Colon (tissue), 2 donors: ENCODE measurements around the gene CALHM2.

ENCODE experiments used
- FAIRE-seq: peaks from 2 replicates; lab custom pipeline; 2012; peaks lifted over from hg19 to GRCh38; lab: Jason Lieb, UNC
- donor health status: control.
- donor health status: control.

The CALHM2 gene

GRCh38 chr10:103476046-103476768 is 24.0 kb upstream of the CALHM2 start:
- no peak for FAIRE-seq

DNA sequence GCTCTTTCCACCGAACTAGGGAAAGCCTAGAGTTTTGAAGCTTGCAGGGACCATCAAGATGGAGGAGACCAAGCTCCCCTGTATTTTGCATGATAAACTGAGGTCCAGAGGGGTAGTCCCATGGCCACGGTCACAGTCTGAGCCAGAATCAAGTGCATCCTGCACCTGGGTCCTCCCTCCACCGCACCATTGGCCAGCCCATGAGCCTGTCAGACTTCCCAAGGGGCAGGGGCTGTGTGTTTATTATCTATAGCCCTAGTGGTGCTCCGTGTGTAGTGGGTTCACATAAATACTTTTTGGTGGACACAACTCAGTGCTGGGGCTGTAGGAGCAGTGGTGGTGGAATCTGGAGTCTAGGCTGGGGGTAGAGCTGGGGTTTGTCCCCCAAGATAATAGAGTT is 23.3 kb upstream of the CALHM2 start:
- no peak for FAIRE-seq

GRCh38 chr10:103474077-103474476 is 21.9 kb upstream of the CALHM2 start:
- no peak for FAIRE-seq

DNA sequence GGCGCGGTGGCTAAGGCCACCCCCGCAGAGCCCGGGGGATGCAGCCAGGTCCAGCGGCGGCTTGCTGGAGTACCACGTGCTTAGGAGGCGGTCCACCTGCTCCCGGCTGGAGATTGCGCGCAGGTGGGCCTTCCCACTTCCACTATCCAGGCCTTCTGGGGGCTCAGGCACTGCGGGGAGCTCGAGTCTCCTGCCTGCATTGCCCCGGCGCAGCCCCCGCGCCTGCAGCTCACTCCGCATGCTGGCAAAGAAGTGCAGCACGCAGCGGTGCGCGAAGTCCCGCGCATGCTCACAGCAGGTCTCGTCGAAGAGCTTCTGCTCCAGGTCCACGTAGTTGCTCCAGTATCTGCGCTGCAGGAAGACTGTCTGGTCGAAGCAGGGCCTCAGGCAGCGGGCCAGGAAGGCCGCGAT is 21.1 kb upstream of the CALHM2 start:
- FAIRE-seq = no peak

- no peak for FAIRE-seq
Measured at GRCh38 chr10:103472005-103472404, 19.8 kb upstream of the CALHM2 start.

DNA sequence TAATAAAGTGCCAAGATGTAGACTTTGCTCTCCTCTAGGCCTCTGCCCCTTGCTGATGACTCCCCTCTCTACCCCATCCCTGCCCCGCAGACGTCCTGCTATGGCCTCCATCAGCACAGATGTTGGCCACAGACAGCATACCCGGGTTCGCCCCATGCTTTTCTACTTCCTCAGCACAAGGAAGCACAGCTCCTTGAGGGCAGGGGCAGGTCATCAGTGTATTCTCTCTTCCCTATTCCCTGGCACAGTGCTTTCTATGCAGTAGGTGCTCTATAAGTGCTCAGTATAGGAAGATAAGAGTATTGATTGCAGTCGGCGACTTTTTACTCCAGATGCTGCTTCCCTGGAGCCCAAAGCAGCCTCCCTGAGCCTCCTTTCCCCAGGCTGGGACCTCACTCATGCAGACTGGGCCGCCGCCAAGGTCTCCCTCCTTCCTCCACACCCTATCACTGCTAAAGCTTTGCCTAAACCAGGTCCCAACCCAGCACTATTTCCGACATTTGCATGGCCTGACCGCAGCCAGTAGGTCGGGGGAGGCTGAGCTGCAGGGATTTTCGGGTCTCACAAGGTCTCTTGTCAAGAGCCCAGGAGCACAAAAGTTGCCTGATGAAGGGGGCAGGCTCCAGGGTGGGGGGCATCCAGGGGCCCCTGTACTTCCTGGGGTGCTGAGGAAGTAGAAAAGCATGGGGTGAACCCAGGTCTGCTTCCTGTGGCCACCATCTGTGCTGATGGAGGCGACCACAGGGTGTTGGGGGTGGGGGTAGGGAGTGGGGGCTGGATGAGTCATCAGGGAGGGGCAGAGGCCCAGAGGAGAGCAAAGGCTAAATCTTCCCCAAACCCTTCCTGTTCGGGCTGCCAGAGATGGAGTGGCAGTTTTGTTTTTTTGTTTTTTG is 18.8 kb upstream of the CALHM2 start:
- no peak for FAIRE-seq

DNA sequence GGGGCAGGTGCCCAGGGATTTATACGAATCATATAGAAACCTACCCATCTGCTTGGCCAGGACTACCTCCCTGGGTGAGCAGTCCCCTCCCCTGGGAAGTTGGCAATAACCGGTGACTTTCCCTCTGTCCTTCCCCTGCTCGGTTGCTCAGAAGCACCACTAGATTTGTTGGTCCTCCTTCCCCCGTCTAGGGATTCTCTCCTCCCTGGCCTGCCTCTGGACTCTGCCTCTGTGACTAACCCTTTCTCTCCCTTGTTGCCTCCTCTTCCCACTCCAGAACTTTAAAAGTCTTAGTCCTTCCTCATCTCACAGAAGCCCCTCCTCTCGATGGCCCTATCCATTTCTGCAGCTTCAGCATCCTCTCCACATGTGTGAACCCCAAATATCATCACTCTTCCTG is 17.0 kb upstream of the CALHM2 start:
- no peak for FAIRE-seq

DNA sequence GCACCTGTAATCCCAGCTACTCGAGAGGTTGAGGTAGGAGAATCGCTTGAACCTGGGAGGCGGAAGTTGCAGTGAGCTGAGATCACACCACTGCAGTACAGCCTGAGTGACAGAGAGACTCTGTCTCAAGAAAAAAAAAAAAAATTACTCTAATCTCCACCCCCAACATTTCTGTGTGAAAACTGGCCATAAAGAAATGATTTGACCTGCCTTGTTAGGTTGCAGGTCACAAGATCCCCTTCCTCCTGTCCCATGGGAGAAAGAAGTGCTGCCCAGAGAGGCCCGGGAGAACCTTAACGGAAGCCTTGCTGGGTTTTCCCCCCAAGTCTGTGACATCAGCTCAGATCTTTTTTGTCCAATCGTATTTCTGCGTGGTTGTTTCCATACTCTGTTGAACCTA is 15.2 kb upstream of the CALHM2 start:
- FAIRE-seq = no peak

DNA sequence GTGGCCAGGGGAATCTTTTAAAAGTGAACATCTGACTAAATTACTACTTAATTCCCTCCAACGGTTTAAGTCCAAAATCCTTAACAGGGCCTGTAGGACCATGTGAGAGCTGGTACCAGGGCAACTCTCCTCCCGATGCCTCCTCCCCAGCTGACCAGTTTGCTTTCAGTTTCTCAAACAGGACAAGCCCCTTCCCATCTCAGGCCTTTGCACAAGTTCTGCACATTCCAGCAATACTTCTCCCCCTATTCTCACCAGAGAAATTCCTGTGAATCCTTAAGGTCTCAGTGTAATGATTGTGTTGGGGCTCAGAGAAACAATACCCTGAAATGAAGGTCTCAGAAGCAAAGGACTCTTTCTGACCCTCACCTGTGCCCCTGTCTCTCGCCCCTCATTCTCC is 14.6 kb upstream of the CALHM2 start:
- FAIRE-seq = no peak

GRCh38 chr10:103465411-103466179 is 13.4 kb upstream of the CALHM2 start:
- no peak for FAIRE-seq

DNA sequence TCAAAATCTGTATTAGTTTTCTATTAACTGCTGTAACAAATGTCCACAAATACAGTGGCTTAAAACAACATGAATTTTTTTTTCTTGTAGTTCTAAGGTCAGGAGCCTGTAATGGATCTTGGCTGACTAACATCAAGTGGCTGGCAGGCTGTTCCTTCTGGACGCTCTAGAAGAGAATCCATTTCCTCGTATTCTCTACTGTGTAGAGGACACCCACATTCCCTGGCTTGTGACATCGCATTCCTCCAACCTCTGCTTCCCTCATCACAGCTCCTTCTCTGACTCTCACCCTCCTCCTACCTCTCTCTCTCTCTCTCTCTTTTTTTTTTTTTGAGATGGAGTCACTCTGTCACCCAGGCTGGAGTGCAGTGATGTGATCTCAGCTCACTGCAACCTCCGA is 11.3 kb upstream of the CALHM2 start:
- FAIRE-seq = no peak

GRCh38 chr10:103459615-103460014 is 7.4 kb upstream of the CALHM2 start:
- no peak for FAIRE-seq

- FAIRE-seq = no peak
Measured at GRCh38 chr10:103458720-103459119, 6.5 kb upstream of the CALHM2 start, which contains the start of gene CALHM1. TSS of gene CALHM1 (minus strand) at chr10:103458900. CDS start at chr10:103458751, 149 bp downstream.

GRCh38 chr10:103457896-103458583 is 5.9 kb upstream of the CALHM2 start:
- FAIRE-seq = no peak

DNA sequence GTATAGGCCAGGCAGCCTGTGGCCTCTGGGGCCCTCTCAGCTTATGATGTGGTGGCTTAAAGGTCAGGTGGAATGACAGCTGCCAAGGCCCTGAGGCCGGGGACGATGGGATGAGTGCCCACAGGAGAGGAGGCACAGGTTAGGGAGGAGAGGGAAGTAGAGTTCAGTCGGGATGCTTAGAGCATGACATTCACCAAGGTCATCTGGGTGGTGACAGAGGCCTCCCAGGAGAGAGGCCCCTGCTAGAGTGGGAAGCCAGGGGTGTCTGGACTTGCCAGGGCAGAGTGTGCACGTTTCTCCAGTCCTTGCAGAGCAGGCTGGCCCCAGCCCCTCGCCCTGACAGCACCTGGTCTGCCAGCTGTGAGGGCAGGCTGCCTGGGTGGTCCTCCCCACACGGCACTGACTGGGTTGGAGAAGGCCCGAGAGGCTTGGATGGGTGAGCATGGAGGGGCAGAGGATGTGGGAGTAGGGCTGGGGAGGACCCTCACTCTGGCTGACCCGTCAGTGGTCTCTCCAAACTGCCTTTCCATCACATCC is 5.1 kb upstream of the CALHM2 start:
- no peak for FAIRE-seq

GRCh38 chr10:103456074-103456660 is 4.0 kb upstream of the CALHM2 start:
- no peak for FAIRE-seq

DNA sequence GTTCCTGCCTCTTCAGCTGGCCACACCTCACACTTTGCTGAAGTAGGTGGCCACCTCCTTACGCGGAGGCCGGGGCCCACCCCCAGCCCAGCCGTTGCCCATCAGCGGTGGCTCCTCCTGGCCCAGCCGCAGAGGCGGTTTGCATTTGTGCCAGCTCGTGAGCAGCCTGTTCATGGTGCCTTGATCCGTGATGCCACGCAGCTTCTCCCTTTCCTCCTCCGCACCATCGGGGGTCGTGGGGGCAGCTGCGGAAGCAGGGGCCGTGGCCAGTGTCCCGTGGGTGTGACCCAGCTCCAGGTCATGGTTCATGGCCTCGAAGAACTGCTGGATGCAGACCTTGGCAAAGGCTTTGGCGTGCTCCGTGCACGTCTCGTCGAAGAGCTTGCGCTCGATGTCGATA is 3.1 kb upstream of the CALHM2 start:
- FAIRE-seq = no peak

- FAIRE-seq = no peak
Measured at GRCh38 chr10:103454026-103454425, 1.9 kb upstream of the CALHM2 start.

DNA sequence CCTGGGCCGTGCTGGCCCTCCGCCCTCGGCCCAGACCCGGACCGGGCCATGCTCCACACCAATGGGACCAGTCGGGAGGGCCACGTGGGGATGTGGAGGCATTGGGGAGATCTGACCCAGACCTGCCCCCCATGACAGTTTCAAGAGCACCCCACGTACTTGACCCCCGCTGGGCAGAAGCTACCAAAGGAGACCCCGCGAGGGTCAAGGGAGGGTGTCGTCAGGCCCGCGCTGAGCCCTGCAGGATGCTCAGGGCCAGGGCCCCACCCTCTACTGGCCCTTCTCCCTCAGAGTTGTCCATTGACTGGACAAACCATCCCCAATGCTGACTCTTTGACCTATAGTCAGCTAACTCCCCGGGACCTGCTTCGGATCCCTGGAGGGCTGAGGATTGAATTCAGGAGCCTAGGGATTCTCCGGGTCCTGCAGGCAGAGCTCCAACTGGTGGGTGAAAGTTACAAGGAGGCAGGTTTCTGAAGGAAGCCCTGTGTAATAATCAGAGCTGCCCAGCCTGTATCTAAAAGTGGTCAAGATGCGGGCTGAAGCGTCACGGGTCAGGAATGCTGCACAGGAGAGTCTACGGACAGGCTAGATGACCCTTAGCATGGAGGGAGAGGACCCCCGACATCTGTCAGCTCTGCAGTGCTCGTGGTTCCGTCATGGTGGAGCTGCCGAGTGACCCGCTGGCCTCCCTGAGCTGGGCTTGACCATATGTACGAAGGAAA is 498 bp upstream of the CALHM2 start:
- no peak for FAIRE-seq

DNA sequence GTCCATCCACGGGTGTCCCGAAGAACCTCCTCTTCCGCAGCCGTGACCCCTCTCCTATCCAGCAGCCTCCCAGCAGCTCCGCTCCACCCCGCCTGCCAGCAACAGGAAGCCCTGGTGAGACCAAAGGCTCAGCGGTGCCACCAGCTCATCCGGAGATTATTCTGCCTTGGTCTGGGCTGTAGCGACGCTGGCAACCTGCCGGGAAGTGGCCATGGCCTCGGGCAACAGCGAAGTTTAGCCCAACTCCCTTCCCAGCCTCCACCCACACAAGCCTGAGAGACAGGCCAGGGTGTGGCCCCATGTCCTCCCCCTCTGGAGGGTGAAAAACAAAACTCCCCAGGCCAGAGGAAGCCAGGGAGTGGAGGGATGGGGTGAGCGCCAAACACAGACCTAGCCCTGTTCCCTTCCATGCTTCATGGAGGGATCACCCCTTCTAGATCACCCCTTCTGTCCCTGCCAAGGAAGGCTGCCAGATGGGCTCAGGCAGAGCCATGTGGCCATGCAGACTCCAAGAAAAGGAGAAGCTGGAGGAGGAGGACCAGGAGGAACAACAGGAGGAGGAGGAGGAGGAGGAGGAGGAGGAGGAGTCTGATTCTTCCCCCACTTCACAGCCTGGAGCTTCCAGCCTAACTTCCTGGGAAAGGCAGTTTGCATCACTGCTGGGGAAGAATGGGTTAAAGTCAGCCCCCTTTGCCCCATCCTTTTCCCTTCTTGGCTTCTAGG is 918 bp downstream of the CALHM2 start:
- no peak for FAIRE-seq
